HG03354 (cell line): ENCODE results near the gene TEX38.
"Not testable (repeated sequence)": the region's sequence is repeated elsewhere in the genome, so short reads cannot be mapped to it uniquely, and the experiment has no call there.

Source experiments
- ATAC-seq: cut with Tn5 transposase; IDR thresholded peaks from one replicate; pipeline ENCODE4 v1.9.1; 2021; ENCODE audit warnings: mild to moderate bottlenecking; ENCODE audit not compliant: unreplicated experiment, poor library complexity, severe bottlenecking

TEX38 gene

GRCh38 chr1:46654012-46654411 is 17.6 kb upstream of the TEX38 start:
- no peak for ATAC-seq

- ATAC-seq, result not testable (repeated sequence)
Measured at GRCh38 chr1:46654698-46655097, 17.0 kb upstream of the TEX38 start.

- no peak for ATAC-seq
Measured at GRCh38 chr1:46655848-46656247, 15.8 kb upstream of the TEX38 start.

- no peak for ATAC-seq
Measured at GRCh38 chr1:46656643-46657042, 15.0 kb upstream of the TEX38 start.

GRCh38 chr1:46657775-46658174 is 13.9 kb upstream of the TEX38 start:
- ATAC-seq, result no peak

- no peak for ATAC-seq
Measured at GRCh38 chr1:46659307-46659870, 12.3 kb upstream of the TEX38 start.

GRCh38 chr1:46660116-46660515 is 11.5 kb upstream of the TEX38 start:
- peak; percentile 62 for ATAC-seq

- not testable (repeated sequence) for ATAC-seq
Measured at GRCh38 chr1:46662919-46663318, 8.7 kb upstream of the TEX38 start.

- ATAC-seq, result no peak
Measured at GRCh38 chr1:46665983-46666382, 5.7 kb upstream of the TEX38 start.

GRCh38 chr1:46667782-46668760 is 3.6 kb upstream of the TEX38 start, which contains the start of gene ATPAF1:
Gene ATPAF1 (minus strand): TSS chr1:46668364. CDS start chr1:46668322, 42 bp downstream.
- ATAC-seq, result peak; percentile 78

- no peak for ATAC-seq
Measured at GRCh38 chr1:46670134-46670533, 1.5 kb upstream of the TEX38 start.

GRCh38 chr1:46672696-46673095 is 1.0 kb downstream of the TEX38 start:
- no peak for ATAC-seq

- ATAC-seq, result no peak
Measured at GRCh38 chr1:46673749-46674182, 2.1 kb downstream of the TEX38 start.

- peak; percentile 82 for ATAC-seq
Measured at GRCh38 chr1:46675549-46676314, 4.1 kb downstream of the TEX38 start.

- ATAC-seq, result no peak
Measured at GRCh38 chr1:46676531-46676930, 4.9 kb downstream of the TEX38 start.

- ATAC-seq, result no peak
Measured at GRCh38 chr1:46677339-46677738, 5.7 kb downstream of the TEX38 start.

- ATAC-seq, result no peak
Measured at GRCh38 chr1:46679789-46680573, 8.3 kb downstream of the TEX38 start.

GRCh38 chr1:46681333-46682034 is 9.8 kb downstream of the TEX38 start:
- no peak for ATAC-seq

- no peak for ATAC-seq
Measured at GRCh38 chr1:46682064-46682463, 10.4 kb downstream of the TEX38 start.
